DMS 273 (cell line): Measurements from ENCODE around the gene PLD6.
"Not testable (repeated sequence)": the region's sequence is repeated elsewhere in the genome, so short reads cannot be mapped to it uniquely, and the experiment has no call there.

ENCODE experiments used
- DNase-seq: peaks from one replicate; lab custom pipeline; 2025; ENCODE audit not compliant: unreplicated experiment; lab: John Stamatoyannopoulos, UW

The PLD6 gene

GRCh38 chr17:17179371-17179827, 26.7 kb downstream of the PLD6 start:
- DNase-seq: no peak

GRCh38 chr17:17177176-17177575, 29.0 kb downstream of the PLD6 start:
- DNase-seq: no peak

- DNase-seq: no peak
These were observed 29.8 kb downstream of the PLD6 start for GRCh38 chr17:17176341-17176740.

- DNase-seq: no peak
These were observed 30.2 kb downstream of the PLD6 start for GRCh38 chr17:17175917-17176316.

- no peak for DNase-seq
These were observed 30.8 kb downstream of the PLD6 start for GRCh38 chr17:17175340-17175739.

GRCh38 chr17:17173921-17174320, 32.2 kb downstream of the PLD6 start:
- no peak for DNase-seq

- no peak for DNase-seq
These were observed 33.1 kb downstream of the PLD6 start for GRCh38 chr17:17172990-17173389.

- no peak for DNase-seq
These were observed 33.9 kb downstream of the PLD6 start for GRCh38 chr17:17172001-17172939.

- no peak for DNase-seq
These were observed 34.9 kb downstream of the PLD6 start for GRCh38 chr17:17171186-17171585.

- DNase-seq: no peak
These were observed 35.7 kb downstream of the PLD6 start for GRCh38 chr17:17170346-17170985.

GRCh38 chr17:17169396-17169795, 36.7 kb downstream of the PLD6 start:
- DNase-seq: no peak

GRCh38 chr17:17168401-17168800, 37.7 kb downstream of the PLD6 start:
- DNase-seq: no peak

- no peak for DNase-seq
These were observed 38.1 kb downstream of the PLD6 start for GRCh38 chr17:17167986-17168385.

- no peak for DNase-seq
These were observed 38.8 kb downstream of the PLD6 start for GRCh38 chr17:17167356-17167755.

- no peak for DNase-seq
These were observed 39.7 kb downstream of the PLD6 start for GRCh38 chr17:17166446-17166845.

- DNase-seq: no peak
These were observed 40.3 kb downstream of the PLD6 start for GRCh38 chr17:17165666-17166308.

- DNase-seq: no peak
These were observed 41.5 kb downstream of the PLD6 start for GRCh38 chr17:17164676-17165075.

- no peak for DNase-seq
These were observed 42.0 kb downstream of the PLD6 start for GRCh38 chr17:17164156-17164555.

- DNase-seq: no peak
These were observed 44.4 kb downstream of the PLD6 start for GRCh38 chr17:17161759-17162158.

- DNase-seq: no peak
These were observed 45.0 kb downstream of the PLD6 start for GRCh38 chr17:17161121-17161520.

GRCh38 chr17:17159571-17159970, 46.6 kb downstream of the PLD6 start:
- DNase-seq: peak; percentile 20

GRCh38 chr17:17158506-17158905, 47.6 kb downstream of the PLD6 start:
- not testable (repeated sequence) for DNase-seq
